ENCODE measurements around the gene SAMD11.

Gene SAMD11

DNA sequence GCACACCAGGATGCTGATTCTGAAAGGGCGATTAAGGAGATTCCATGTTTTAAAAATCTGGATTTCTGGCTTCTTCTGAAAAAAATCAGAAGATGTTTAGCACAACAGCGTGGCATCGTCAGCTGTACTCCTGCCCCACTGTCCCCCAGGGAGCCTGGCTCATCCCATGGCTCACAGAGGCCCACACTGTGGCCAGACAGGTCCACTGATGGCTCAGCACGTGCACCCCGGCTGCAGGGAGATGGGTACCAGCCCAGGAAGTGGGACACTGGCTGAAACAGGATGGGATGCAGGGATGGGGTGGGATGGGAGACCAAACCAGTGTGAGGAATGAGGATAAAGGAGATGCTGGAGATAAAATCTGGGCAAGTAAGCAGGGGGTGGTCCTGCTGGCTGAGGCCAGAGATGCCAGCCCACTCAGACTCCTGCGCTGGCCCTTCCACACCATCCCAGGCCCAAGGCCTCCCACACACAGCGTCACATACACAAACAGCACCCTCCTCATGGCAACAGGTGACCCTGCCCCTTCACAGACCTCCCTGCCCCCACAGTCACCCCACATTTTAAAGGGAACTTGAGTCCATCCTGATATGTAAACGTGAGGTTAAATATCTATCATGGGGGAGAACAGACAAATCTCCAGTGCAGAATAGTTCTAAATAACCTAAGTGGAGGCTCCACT is 23.9 kb upstream of the SAMD11 start:
- no peak for DNase-seq (ENCODE audit: insufficient read length, low spot score)
- TF ChIP-seq POLR2A (IDR thresholded peaks at IDR 0.05; ENCODE audit: low read depth, low read length), result no peak
- no peak for FAIRE-seq

GRCh38 chr1:901108-901859 is 22.4 kb upstream of the SAMD11 start:
- DNase-seq (ENCODE audit: insufficient read length, low spot score), result no peak
- TF ChIP-seq POLR2A (IDR thresholded peaks at IDR 0.05; ENCODE audit: low read depth, low read length), result no peak
- no peak for FAIRE-seq

GRCh38 chr1:902802-903201 is 20.9 kb upstream of the SAMD11 start:
- FAIRE-seq (no peak), DNase-seq (ENCODE audit: insufficient read length, low spot score) (no peak)
- TF ChIP-seq POLR2A (IDR thresholded peaks at IDR 0.05; ENCODE audit: low read depth, low read length), result no peak

- DNase-seq (ENCODE audit: insufficient read length, low spot score), result no peak
- TF ChIP-seq POLR2A (IDR thresholded peaks at IDR 0.05; ENCODE audit: low read depth, low read length), result no peak
- no peak for FAIRE-seq
Observed at GRCh38 chr1:903305-903704, 20.4 kb upstream of the SAMD11 start.

GRCh38 chr1:903721-904271 is 19.9 kb upstream of the SAMD11 start:
- DNase-seq (ENCODE audit: insufficient read length, low spot score) (peak; percentile 1), FAIRE-seq (no peak)
- TF ChIP-seq POLR2A (IDR thresholded peaks at IDR 0.05; ENCODE audit: low read depth, low read length), result no peak

- DNase-seq (ENCODE audit: insufficient read length, low spot score), result peak; percentile 57
- TF ChIP-seq POLR2A (IDR thresholded peaks at IDR 0.05; ENCODE audit: low read depth, low read length), result no peak
- FAIRE-seq, result no peak
Observed at GRCh38 chr1:904310-904950, 19.3 kb upstream of the SAMD11 start.

GRCh38 chr1:905071-905749 is 18.5 kb upstream of the SAMD11 start:
- no peak for FAIRE-seq
- no peak for TF ChIP-seq POLR2A (IDR thresholded peaks at IDR 0.05; ENCODE audit: low read depth, low read length)
- DNase-seq (ENCODE audit: insufficient read length, low spot score), result no peak

- TF ChIP-seq POLR2A (IDR thresholded peaks at IDR 0.05; ENCODE audit: low read depth, low read length), result no peak
- DNase-seq (ENCODE audit: insufficient read length, low spot score) (peak; percentile 24), FAIRE-seq (no peak)
Observed at GRCh38 chr1:905811-906599, 17.7 kb upstream of the SAMD11 start.

- no peak for TF ChIP-seq POLR2A (IDR thresholded peaks at IDR 0.05; ENCODE audit: low read depth, low read length)
- DNase-seq (ENCODE audit: insufficient read length, low spot score), result peak; percentile 30
- FAIRE-seq, result peak; percentile 61
Observed at GRCh38 chr1:906600-907420, 16.9 kb upstream of the SAMD11 start.

DNA sequence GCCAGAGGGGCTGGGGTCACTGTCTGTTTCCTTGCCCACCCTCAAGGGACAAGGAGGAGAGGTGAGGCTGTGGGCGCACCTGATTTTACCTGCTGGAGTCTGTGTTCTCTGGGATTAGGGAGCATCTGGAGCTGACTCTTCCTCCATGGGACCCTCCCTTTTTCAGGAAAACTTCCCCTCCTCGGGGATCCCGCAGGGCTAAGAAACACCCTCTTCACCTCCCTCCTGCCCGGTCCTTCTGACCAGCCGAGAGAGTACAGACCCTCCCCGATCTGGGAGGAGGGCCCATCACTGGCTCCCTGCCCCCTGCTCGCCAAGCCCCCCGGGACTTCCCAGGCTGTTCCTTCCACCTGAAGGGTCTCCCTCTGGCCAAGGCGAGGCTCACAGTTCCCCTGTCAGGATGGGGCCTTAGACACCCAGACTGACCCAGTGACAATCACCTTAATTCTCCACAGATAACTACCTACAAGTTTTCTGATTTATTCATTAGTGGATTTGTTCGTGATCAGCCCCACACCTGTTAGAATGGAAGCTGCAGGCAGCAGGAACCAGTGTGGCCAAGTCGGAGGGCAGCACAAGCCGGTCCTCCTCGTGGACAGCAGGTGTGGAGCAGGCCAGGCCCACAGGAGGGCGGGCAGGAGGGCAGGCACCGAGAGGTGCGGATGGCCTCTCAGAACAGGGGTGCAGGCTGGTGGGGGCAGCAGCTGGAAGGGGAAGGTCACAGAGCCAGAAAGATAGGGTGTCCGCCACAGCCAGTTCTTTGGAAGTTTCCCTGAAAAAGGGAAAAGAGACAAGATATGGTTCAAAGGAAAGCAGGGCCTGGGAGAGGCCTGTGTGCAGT is 15.9 kb upstream of the SAMD11 start:
- FAIRE-seq (no peak), DNase-seq (ENCODE audit: insufficient read length, low spot score) (peak; percentile 3)
- TF ChIP-seq POLR2A (IDR thresholded peaks at IDR 0.05; ENCODE audit: low read depth, low read length), result no peak

DNA sequence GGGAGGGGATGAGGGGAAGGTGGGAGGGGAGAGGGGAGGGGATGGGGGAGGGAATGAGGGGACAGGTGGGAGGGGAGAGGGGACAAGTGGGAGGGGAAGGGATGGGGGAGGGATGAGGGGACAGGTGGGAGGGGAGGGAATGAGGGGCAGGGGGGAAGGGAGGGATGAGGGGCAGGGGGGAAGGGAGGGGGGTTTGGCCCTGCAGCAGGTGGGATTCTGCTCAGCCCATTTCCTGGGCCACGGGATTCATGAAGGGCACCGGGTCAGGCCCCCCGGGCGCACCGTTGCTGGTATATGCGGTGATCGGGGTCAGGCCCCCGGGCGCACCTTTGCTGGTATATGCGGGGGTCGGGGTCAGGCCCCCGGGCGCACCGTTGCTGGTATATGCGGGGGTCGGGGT is 15.1 kb upstream of the SAMD11 start:
- FAIRE-seq (no peak), DNase-seq (ENCODE audit: insufficient read length, low spot score) (no peak)
- TF ChIP-seq POLR2A (IDR thresholded peaks at IDR 0.05; ENCODE audit: low read depth, low read length), result no peak

All from H54 (cell line).